HFFc6 (cell line): ENCODE data around the gene GATA3. TPM values are rescaled to one million over a fixed set of nuclear protein-coding genes. Genes with fewer than 3 reads are reported as not detected.

Experiments used
- DNase-seq: peaks from one replicate; pipeline ENCODE4 v3.0.0-alpha.2; 2018
- H3K27ac Mint-ChIP-seq: 2 replicates; pipeline ENCODE4 v1.8.0; 2020; ENCODE audit warnings: mild to moderate bottlenecking, mixed read lengths
- H3K27me3 Mint-ChIP-seq: 2 replicates; pipeline ENCODE4 v1.8.0; 2021; ENCODE audit warnings: mild to moderate bottlenecking, moderate library complexity, mixed read lengths; ENCODE audit not compliant: insufficient read depth
- H3K36me3 Mint-ChIP-seq: 2 replicates; pipeline ENCODE4 v1.8.0; 2021; ENCODE audit warnings: low read depth, mixed read lengths
- H3K4me1 Mint-ChIP-seq: 2 replicates; pipeline ENCODE4 v1.8.0; 2020; ENCODE audit warnings: low read depth, mixed read lengths
- H3K4me3 Mint-ChIP-seq: 2 replicates; pipeline ENCODE4 v1.8.0; 2020; ENCODE audit warnings: mild to moderate bottlenecking, moderate library complexity, mixed read lengths
- H3K9me3 Mint-ChIP-seq: 2 replicates; pipeline ENCODE4 v1.8.0; 2020; ENCODE audit warnings: mild to moderate bottlenecking, mixed read lengths
- total RNA-seq, 6 experiments: library from RNA; stranded (reverse); fragmentation: NEBNext Ultra II Directional; extraction: Animal tissue kit (Norgen Biotek cat#: 25700); gene quantifications; 2 replicates in 1 of 6; 3 replicates in 5 of 6; pipeline ENCODE4 v1.2.3, GENCODE V29; 2021
- TF ChIP-seq, protein P1 (sequence below): fragments of 200-600 bp; sonication (generic); IDR thresholded peaks from 2 replicates; pipeline ENCODE4 v1.5.0; 2021; ENCODE audit warnings: antibody characterized with exemption, mild to moderate bottlenecking

GATA3 gene
- total RNA-seq, 6 experiments from 2014 or later, result 0.07 to 0.43 (median 0.16) TPM; not detected in 2

DNA sequence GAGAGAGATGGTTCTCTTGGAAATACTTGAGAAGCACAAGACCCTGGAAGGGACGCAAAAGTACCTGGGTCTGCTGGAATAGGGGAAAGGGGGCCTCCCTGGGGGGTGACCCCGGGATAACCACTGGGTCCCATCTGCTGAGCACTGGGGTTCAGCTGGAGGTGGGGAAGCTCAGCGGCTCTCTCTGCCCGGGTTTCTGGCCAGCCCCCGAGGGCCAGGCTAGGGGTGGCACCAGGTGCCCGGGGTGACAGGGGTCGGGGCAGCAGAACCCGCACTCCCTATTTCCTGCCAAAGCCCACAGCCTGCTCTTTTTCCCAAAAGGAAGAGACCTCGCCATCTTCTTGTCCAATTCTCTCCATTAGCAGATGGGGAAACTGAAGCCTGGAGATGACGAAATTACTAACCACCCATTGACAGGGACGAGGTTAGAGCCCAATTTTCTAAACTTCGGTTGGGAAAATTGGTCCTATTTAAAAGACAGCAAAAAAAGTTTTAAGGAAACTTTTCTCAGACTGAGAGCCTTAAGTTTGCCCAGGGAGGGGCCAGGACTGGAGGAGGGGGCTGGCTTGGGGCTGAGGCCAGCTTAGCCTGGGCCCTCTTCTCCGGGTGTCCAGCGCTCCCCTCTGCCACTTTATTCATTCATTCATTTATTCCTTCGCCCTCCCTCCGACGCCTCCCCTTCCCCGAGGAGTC lies 17.8 kb upstream of the GATA3 start:
- TF ChIP-seq, protein P1, sequence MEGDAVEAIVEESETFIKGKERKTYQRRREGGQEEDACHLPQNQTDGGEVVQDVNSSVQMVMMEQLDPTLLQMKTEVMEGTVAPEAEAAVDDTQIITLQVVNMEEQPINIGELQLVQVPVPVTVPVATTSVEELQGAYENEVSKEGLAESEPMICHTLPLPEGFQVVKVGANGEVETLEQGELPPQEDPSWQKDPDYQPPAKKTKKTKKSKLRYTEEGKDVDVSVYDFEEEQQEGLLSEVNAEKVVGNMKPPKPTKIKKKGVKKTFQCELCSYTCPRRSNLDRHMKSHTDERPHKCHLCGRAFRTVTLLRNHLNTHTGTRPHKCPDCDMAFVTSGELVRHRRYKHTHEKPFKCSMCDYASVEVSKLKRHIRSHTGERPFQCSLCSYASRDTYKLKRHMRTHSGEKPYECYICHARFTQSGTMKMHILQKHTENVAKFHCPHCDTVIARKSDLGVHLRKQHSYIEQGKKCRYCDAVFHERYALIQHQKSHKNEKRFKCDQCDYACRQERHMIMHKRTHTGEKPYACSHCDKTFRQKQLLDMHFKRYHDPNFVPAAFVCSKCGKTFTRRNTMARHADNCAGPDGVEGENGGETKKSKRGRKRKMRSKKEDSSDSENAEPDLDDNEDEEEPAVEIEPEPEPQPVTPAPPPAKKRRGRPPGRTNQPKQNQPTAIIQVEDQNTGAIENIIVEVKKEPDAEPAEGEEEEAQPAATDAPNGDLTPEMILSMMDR, result no peak
- H3K27me3 Mint-ChIP-seq, result peaks cover 65% of the 10 kb centered on the region
- H3K9me3 Mint-ChIP-seq, result no peaks in the 10 kb centered on the region
- DNase-seq, result no peak
- no peak overlapping the region for H3K4me3 Mint-ChIP-seq
- H3K27ac Mint-ChIP-seq, result no peak overlapping the region
- no peaks in the 10 kb centered on the region; the same call in 1 of the 2 replicates for H3K36me3 Mint-ChIP-seq
- H3K4me1 Mint-ChIP-seq, result no peaks in the 10 kb centered on the region

DNA sequence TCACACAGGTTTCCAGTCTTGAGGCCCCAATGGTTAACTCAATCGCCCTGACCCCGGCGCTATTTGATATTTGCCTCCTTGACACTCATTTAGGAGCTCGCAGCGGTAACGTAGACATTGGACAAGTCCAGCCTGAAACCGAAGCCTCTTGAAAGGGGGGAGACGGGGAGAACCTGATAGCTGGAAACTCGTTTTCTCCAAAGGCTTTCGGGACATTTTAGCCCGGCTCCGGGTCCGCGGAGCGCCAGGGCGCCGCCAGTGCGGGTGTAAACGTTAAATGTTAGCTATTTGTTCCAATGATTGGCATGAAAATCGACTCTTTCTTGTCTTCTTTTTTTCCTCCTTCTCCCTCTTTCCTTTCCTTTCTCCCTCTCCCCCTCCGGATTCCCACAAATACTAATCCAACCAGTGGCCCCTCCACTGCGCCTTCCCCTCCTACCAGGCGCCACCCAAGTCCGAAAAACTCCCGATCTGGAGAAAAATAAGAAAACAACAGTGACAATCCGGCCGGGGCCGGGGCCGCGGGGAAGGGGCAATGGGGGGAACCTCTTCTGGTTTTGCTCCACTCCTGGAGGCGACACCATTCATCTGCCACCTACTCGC lies 17.2 kb upstream of the GATA3 start:
- Mint-ChIP-seq H3K9me3 (no peaks in the 10 kb centered on the region), H3K4me1 (peaks cover under 1% of the 10 kb centered on the region; the same call in 1 of the 2 replicates), H3K4me3 (no peak overlapping the region), H3K27me3 (peaks cover 68% of the 10 kb centered on the region), H3K27ac (no peak overlapping the region), H3K36me3 (no peaks in the 10 kb centered on the region; the same call in 1 of the 2 replicates)
- TF ChIP-seq, protein P1, result no peak
- no peak for DNase-seq

DNA sequence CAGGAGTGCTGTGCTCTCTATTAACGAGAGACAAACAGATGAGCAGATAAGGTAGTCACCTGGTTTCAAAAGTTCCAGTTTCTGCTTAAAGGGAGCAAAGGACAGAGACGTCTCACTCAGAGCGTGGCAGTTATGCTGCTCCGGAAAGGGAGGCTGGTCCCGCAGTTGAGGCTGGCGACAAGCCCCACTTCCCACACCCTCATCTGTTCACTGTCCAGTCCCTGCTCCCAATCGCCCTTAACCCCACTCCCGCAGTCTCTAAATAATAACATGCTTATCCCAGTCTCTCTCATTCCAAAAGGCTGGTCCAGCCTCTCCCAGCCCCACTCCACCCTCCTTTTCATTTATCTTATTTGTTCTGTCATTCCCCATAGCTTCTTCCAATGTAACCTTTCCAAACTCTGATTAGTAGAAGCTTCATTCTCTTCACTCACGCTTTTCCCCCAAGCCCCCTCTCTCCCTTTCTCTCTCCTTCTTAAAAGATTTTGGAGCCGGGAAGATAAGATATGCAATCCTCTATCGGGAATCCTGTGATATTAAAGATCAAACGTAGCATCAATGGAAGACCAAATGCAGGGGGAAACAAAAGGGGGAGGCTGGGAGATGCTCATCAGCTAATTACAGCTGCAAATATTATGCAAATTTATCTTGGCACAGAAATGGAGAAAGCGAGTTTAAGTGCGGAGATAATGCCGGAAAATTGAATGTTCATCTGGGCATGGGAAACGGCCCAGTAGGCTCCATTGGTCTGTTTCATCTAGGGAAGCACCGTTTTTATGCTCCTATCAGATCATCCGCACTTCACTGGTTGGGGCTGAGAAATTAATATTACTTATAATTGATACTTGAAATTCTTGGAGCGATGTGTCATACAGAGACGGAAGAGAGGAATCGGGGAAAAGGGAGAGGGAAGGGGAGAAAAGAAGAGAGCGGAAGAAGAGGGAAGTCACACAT lies 16.3 kb upstream of the GATA3 start:
- Mint-ChIP-seq H3K27ac (no peak overlapping the region), H3K4me3 (no peak overlapping the region), H3K4me1 (peaks cover 6% of the 10 kb centered on the region; the same call in 1 of the 2 replicates), H3K9me3 (no peaks in the 10 kb centered on the region), H3K27me3 (peaks cover 77% of the 10 kb centered on the region), H3K36me3 (no peaks in the 10 kb centered on the region; the same call in 1 of the 2 replicates)
- DNase-seq, result no peak
- TF ChIP-seq, protein P1, result no peak

DNA sequence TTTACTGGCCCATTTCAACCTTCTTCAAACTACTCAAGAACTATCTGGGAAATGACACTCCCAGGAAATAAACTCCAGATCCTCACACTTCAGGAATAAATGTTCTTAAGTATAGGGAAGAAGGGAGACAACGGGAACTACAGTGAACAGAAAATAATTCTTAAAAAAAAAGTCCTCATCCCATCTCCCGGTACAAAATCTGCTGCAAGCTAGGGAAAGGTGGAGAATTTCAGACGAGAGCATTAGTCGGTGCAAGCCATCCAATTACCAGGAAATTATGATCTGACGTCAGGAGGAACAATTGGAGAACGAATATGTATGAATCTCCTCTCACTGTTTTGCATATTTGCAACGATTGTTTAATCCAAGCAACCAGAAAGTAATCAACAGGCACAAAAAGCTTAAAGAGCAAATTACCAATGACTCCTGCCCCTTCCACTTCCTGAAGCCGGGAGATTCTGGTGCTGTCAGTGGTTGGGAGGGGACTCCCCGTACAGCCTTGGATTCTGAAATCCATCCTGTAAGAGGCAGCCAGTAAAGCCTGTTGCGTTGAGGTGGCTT lies 15.1 kb upstream of the GATA3 start:
- no peak overlapping the region for H3K27ac Mint-ChIP-seq
- H3K9me3 Mint-ChIP-seq, result no peaks in the 10 kb centered on the region
- TF ChIP-seq, protein P1, result no peak
- DNase-seq, result no peak
- peaks cover 13% of the 10 kb centered on the region for H3K4me1 Mint-ChIP-seq
- H3K4me3 Mint-ChIP-seq, result no peak overlapping the region
- H3K36me3 Mint-ChIP-seq, result peaks cover 5% of the 10 kb centered on the region; the same call in 1 of the 2 replicates
- H3K27me3 Mint-ChIP-seq, result peaks cover 78% of the 10 kb centered on the region

DNA sequence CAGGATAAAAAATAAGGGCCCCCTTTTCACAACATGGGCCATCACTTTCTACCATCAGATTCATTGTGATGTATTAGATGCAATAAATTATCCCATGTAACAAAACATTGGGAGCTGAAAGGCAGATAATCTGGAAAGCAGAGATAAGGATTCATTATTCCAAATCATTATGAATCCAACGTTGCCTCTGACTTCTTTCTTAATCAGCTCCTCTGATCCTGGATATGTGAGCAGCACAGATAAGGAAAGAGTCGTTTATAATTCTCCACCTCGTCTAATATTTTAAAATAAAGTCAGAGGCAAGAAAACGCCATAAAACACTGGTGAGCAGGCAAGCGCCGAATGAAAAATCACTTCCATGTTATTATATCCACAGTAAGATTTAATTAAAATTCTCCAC lies 13.8 kb upstream of the GATA3 start:
- no peak overlapping the region for H3K4me3 Mint-ChIP-seq
- peaks cover 26% of the 10 kb centered on the region for H3K4me1 Mint-ChIP-seq
- TF ChIP-seq, protein P1, result no peak
- H3K27me3 Mint-ChIP-seq, result peaks cover 79% of the 10 kb centered on the region
- no peak overlapping the region for H3K27ac Mint-ChIP-seq
- no peak for DNase-seq
- peaks cover 5% of the 10 kb centered on the region; the same call in 1 of the 2 replicates for H3K36me3 Mint-ChIP-seq
- no peaks in the 10 kb centered on the region for H3K9me3 Mint-ChIP-seq
